ENCODE data around the gene NUP153.

NUP153 gene

DNA sequence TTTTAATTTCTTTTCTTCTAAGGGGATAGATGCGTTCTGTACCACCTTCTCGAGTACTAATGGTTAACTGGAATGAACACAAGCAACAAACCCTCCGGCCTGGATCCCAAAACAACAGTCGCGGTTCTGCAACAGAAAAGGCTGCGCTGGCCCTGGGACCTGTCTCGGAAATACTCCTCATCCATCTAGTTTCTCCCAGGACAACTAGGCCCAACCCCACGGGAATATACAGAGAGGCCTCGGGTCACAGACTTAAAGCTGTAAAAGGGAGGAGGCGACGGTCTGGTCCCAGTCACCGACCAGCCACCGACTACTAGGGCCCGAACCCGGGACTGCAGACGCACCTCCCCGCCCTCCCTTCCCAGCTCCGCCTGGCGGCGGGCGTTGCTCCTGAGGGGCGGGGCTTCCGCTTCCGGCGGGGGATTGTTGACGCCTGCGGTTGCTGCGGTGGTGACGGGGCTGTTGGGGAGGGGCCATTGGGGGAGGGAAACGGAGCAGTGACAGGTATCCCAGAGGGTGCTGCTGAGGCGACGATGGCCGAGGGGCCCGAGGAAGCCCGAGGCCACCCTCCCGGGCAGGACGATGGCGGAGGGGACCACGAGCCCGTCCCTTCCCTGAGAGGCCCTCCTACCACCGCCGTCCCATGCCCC, 106.7 kb downstream of the NUP153 start, which contains the start of gene FAM8A1:
Gene FAM8A1 (plus strand): TSS at position 426 of the 650 bp plus-strand sequence. CDS start 108 bp downstream, at position 534.
- DNase-seq = peak; percentile 100
- Histone ChIP-seq H3K4me3 (ENCODE audit: low read depth, low read length) (peak within 1 kb of the TSS; percentile 79), H3K9me3 (ENCODE audit: severe bottlenecking) (no peaks in the 10 kb centered on the region), H3K27ac (peak within 1 kb of the TSS; percentile 76), H3K27me3 (ENCODE audit: insufficient read depth, low read depth, severe bottlenecking) (no peaks in the 10 kb centered on the region), H3K36me3 (peaks cover 25% of the 10 kb centered on the region)
- TF ChIP-seq, protein P1, sequence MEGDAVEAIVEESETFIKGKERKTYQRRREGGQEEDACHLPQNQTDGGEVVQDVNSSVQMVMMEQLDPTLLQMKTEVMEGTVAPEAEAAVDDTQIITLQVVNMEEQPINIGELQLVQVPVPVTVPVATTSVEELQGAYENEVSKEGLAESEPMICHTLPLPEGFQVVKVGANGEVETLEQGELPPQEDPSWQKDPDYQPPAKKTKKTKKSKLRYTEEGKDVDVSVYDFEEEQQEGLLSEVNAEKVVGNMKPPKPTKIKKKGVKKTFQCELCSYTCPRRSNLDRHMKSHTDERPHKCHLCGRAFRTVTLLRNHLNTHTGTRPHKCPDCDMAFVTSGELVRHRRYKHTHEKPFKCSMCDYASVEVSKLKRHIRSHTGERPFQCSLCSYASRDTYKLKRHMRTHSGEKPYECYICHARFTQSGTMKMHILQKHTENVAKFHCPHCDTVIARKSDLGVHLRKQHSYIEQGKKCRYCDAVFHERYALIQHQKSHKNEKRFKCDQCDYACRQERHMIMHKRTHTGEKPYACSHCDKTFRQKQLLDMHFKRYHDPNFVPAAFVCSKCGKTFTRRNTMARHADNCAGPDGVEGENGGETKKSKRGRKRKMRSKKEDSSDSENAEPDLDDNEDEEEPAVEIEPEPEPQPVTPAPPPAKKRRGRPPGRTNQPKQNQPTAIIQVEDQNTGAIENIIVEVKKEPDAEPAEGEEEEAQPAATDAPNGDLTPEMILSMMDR (IDR thresholded peaks at IDR 0.05; ENCODE audit: low read depth, low read length) = peak; percentile 67

DNA sequence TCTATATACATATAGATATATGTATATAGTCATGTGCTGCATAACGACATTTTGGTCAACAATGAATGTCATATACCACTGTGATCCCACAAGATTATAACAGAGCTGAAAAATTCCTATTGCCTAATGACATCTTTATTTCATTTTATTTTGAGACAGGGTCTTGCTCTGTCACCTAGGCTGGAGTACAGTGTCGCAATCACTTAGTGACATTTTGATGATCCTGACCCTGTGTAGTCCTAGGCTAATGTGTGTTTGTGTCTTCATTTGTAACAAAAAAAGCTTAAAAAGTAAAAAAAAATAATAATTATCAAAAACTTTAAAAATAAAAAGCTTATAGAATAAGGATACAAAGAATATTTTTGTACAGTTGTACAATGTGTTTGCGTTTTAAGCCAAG, 110.6 kb downstream of the NUP153 start:
- Histone ChIP-seq H3K9me3 (ENCODE audit: severe bottlenecking) (no peaks in the 10 kb centered on the region), H3K36me3 (no peaks in the 10 kb centered on the region; the same call in 1 of the 2 replicates), H3K4me3 (ENCODE audit: low read depth, low read length) (no peak overlapping the region), H3K27me3 (ENCODE audit: insufficient read depth, low read depth, severe bottlenecking) (no peaks in the 10 kb centered on the region), H3K27ac (no peak overlapping the region)
- DNase-seq = no peak
- TF ChIP-seq, protein P1 (IDR thresholded peaks at IDR 0.05; ENCODE audit: low read depth, low read length) = no peak

DNA sequence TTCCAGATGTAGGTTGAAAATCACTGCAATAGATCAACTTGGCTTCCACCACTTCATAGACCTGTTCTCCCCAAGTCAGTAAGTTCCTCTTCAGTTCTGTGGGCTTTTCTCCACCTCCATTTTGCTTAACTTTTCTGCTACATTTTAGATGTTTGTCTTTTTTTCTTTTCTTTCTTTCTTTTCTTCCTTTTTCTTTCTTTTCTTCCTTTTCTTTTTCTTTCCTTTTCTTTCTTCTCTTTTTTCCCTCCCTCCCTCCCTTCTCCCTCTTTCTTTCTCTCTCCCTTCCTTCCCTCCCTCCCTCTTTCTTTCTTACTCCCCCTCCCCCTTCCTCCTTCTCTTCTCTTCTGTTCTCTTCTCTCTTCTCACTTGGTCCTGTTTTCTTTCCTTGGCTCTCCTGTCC, 113.5 kb downstream of the NUP153 start:
- Histone ChIP-seq H3K27me3 (ENCODE audit: insufficient read depth, low read depth, severe bottlenecking) (no peaks in the 10 kb centered on the region), H3K9me3 (ENCODE audit: severe bottlenecking) (no peaks in the 10 kb centered on the region), H3K4me3 (ENCODE audit: low read depth, low read length) (no peak overlapping the region), H3K27ac (no peak overlapping the region), H3K36me3 (no peaks in the 10 kb centered on the region)
- DNase-seq = no peak
- TF ChIP-seq, protein P1 (IDR thresholded peaks at IDR 0.05; ENCODE audit: low read depth, low read length) = no peak

DNA sequence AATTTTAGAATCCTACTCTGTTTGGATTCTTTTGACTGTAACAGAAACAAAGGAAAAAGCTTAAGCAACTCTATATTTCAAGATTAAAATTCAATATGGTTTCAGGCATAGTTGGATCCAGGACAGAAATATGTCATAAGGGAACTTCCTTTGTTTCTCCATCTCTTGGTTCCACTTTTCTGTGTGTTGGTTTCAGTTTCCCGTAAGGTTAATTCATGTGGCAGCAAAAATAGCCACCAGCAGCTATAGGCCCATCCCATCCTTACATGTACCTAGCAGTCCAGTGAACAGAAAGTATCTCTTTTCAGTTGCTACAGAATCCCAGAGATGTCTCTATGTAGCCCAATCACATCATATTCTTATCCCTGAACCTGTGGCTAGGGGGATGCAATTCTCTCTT, 115.4 kb downstream of the NUP153 start:
- H3K27ac ChIP-seq = no peak overlapping the region
- no peaks in the 10 kb centered on the region for H3K27me3 ChIP-seq (ENCODE audit: insufficient read depth, low read depth, severe bottlenecking)
- TF ChIP-seq, protein P1 (IDR thresholded peaks at IDR 0.05; ENCODE audit: low read depth, low read length) = no peak
- no peaks in the 10 kb centered on the region for H3K36me3 ChIP-seq
- no peak overlapping the region for H3K4me3 ChIP-seq (ENCODE audit: low read depth, low read length)
- no peaks in the 10 kb centered on the region for H3K9me3 ChIP-seq (ENCODE audit: severe bottlenecking)
- DNase-seq = no peak

DNA sequence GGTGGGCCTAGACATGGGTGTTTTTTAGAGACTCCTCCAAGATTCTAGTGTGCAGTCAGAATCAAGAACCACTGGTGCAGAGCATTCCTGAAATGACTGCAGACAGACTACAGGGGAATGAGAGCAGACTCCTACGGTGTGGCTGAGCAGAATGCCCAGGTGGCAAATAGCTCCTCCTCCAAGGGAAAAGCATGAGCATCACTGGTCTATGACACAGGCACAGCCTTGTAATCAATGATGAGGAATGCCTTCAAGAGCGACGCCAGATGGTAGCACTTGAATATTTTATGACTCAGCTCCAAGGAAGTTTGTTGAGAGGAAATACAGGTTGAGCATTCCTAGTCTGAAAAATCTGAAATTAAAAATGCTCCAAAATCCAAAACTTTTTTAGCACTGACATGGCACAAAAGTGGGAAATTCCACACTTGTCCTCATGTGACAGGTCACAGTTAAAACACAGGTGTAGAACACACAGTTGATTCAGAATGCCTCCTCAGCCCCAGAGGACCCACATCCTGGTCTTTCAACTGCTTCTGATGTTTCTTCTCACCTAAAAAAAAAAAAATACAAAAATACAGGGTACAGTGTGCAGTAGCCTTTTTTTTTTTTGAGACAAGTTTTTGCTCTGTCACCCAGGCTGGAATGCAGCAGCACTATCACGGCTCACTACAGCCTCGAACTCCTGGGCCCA, 117.2 kb downstream of the NUP153 start:
- no peaks in the 10 kb centered on the region for H3K9me3 ChIP-seq (ENCODE audit: severe bottlenecking)
- no peak for DNase-seq
- H3K36me3 ChIP-seq = no peaks in the 10 kb centered on the region
- TF ChIP-seq, protein P1 (IDR thresholded peaks at IDR 0.05; ENCODE audit: low read depth, low read length) = no peak
- no peaks in the 10 kb centered on the region for H3K27me3 ChIP-seq (ENCODE audit: insufficient read depth, low read depth, severe bottlenecking)
- no peak overlapping the region for H3K4me3 ChIP-seq (ENCODE audit: low read depth, low read length)
- no peak overlapping the region for H3K27ac ChIP-seq
